ENCODE data around the gene MAST2. TPM values are rescaled to one million over a fixed set of nuclear protein-coding genes. Genes with fewer than 3 reads are reported as not detected.

The MAST2 gene
- total and polyA plus RNA-seq, 2 experiments from 2014 or later = 14.2 to 19.1 TPM

GRCh38 chr1:46057781-46058180 is 254.4 kb downstream of the MAST2 start:
- Histone ChIP-seq H3K9ac (no peak overlapping the region), H3K4me2 (ENCODE audit: unreplicated experiment) (no peak overlapping the region), H4K20me1 (ENCODE audit: insufficient read depth) (no peaks in the 10 kb centered on the region), H3K4me3 (no peak overlapping the region), H3K27ac (no peak overlapping the region), H3K36me3 (ENCODE audit: low read depth) (no peaks in the 10 kb centered on the region), H2AFZ (no peak overlapping the region), H3F3A (ENCODE audit: insufficient read depth) (no peaks in the 10 kb centered on the region), H3K27me3 (replicated peaks; ENCODE audit: insufficient read depth) (no peaks in the 10 kb centered on the region), H3K4me1 (ENCODE audit: insufficient read depth) (no peaks in the 10 kb centered on the region), H3K9me2 (ENCODE audit: insufficient read depth) (no peaks in the 10 kb centered on the region), H3K9me3 (ENCODE audit: low read depth) (no peaks in the 10 kb centered on the region), H3K79me2 (ENCODE audit: insufficient read depth) (no peaks in the 10 kb centered on the region)
- in situ Hi-C loops (cut with MboI) = no loop called here
- TF ChIP-seq EZH2phosphoT487 (IDR thresholded peaks at IDR 0.05; ENCODE audit: insufficient read depth, low read depth) (no peak), EZH2 (IDR thresholded peaks at IDR 0.05; ENCODE audit: insufficient read depth, poor library complexity, severe bottlenecking) (no peak)
- DNase-seq = no peak
- WGBS, 2 experiments (ENCODE audit: low coverage in 1 of 2, low lambda C conversion rate in 2 of 2, missing lambda C conversion rate in 2 of 2) = 72 to 73% methylated on average over 3 of the region's 3 CpGs

GRCh38 chr1:46058936-46059335 is 255.5 kb downstream of the MAST2 start:
- Histone ChIP-seq H3K4me2 (ENCODE audit: unreplicated experiment) (no peak overlapping the region), H4K20me1 (ENCODE audit: insufficient read depth) (no peaks in the 10 kb centered on the region), H2AFZ (no peak overlapping the region), H3K4me3 (no peak overlapping the region), H3K9ac (no peak overlapping the region), H3K36me3 (ENCODE audit: low read depth) (no peaks in the 10 kb centered on the region), H3K79me2 (ENCODE audit: insufficient read depth) (no peaks in the 10 kb centered on the region), H3K4me1 (ENCODE audit: insufficient read depth) (no peaks in the 10 kb centered on the region), H3K9me2 (ENCODE audit: insufficient read depth) (no peaks in the 10 kb centered on the region), H3K27ac (no peak overlapping the region), H3K27me3 (replicated peaks; ENCODE audit: insufficient read depth) (no peaks in the 10 kb centered on the region), H3F3A (ENCODE audit: insufficient read depth) (no peaks in the 10 kb centered on the region), H3K9me3 (ENCODE audit: low read depth) (no peaks in the 10 kb centered on the region)
- 74 to 78% methylated on average over 4 to 5 of the region's 5 CpGs for WGBS, 2 experiments (ENCODE audit: low coverage in 1 of 2, low lambda C conversion rate in 2 of 2, missing lambda C conversion rate in 2 of 2)
- in situ Hi-C loops (cut with MboI) = no loop called here
- TF ChIP-seq EZH2phosphoT487 (IDR thresholded peaks at IDR 0.05; ENCODE audit: insufficient read depth, low read depth) (no peak), EZH2 (IDR thresholded peaks at IDR 0.05; ENCODE audit: insufficient read depth, poor library complexity, severe bottlenecking) (no peak)
- no peak for DNase-seq

GRCh38 chr1:46061146-46061545 is 257.7 kb downstream of the MAST2 start:
- H3K36me3 ChIP-seq (ENCODE audit: low read depth) = no peaks in the 10 kb centered on the region
- no peaks in the 10 kb centered on the region for H3F3A ChIP-seq (ENCODE audit: insufficient read depth)
- no peak overlapping the region for H3K4me3 ChIP-seq
- DNase-seq = no peak
- no peak overlapping the region for H3K9ac ChIP-seq
- H3K4me2 ChIP-seq (ENCODE audit: unreplicated experiment) = no peak overlapping the region
- no peak for TF ChIP-seq EZH2phosphoT487 (IDR thresholded peaks at IDR 0.05; ENCODE audit: insufficient read depth, low read depth)
- TF ChIP-seq EZH2 (IDR thresholded peaks at IDR 0.05; ENCODE audit: insufficient read depth, poor library complexity, severe bottlenecking) = no peak
- H3K9me2 ChIP-seq (ENCODE audit: insufficient read depth) = no peaks in the 10 kb centered on the region
- no peaks in the 10 kb centered on the region for H3K4me1 ChIP-seq (ENCODE audit: insufficient read depth)
- in situ Hi-C loops (cut with MboI) = no loop called here
- H3K27me3 ChIP-seq (replicated peaks; ENCODE audit: insufficient read depth) = no peaks in the 10 kb centered on the region
- no peaks in the 10 kb centered on the region for H3K9me3 ChIP-seq (ENCODE audit: low read depth)
- H4K20me1 ChIP-seq (ENCODE audit: insufficient read depth) = no peaks in the 10 kb centered on the region
- H2AFZ ChIP-seq = no peak overlapping the region
- H3K79me2 ChIP-seq (ENCODE audit: insufficient read depth) = no peaks in the 10 kb centered on the region
- WGBS, 2 experiments (ENCODE audit: low coverage in 1 of 2, low lambda C conversion rate in 2 of 2, missing lambda C conversion rate in 2 of 2) = 64 to 67% methylated on average over 3 of the region's 3 CpGs
- no peak overlapping the region for H3K27ac ChIP-seq

GRCh38 chr1:46062651-46063319 is 259.4 kb downstream of the MAST2 start:
- no peak overlapping the region for H3K9ac ChIP-seq
- H3K4me3 ChIP-seq = no peak overlapping the region
- 89 to 91% methylated on average over 4 of the region's 4 CpGs for WGBS, 2 experiments (ENCODE audit: low coverage in 1 of 2, low lambda C conversion rate in 2 of 2, missing lambda C conversion rate in 2 of 2)
- H3K9me2 ChIP-seq (ENCODE audit: insufficient read depth) = no peaks in the 10 kb centered on the region
- peak overlapping the region; percentile 7; the same call in 1 of the 2 replicates for H2AFZ ChIP-seq
- no peaks in the 10 kb centered on the region for H3K4me1 ChIP-seq (ENCODE audit: insufficient read depth)
- DNase-seq = peak; percentile 10
- H3K27me3 ChIP-seq (replicated peaks; ENCODE audit: insufficient read depth) = no peaks in the 10 kb centered on the region
- in situ Hi-C loops (cut with MboI) = no loop called here
- H3K4me2 ChIP-seq (ENCODE audit: unreplicated experiment) = no peak overlapping the region
- no peak overlapping the region for H3K27ac ChIP-seq
- H3K36me3 ChIP-seq (ENCODE audit: low read depth) = no peaks in the 10 kb centered on the region
- H3K9me3 ChIP-seq (ENCODE audit: low read depth) = no peaks in the 10 kb centered on the region
- H3K79me2 ChIP-seq (ENCODE audit: insufficient read depth) = no peaks in the 10 kb centered on the region
- no peak for TF ChIP-seq EZH2phosphoT487 (IDR thresholded peaks at IDR 0.05; ENCODE audit: insufficient read depth, low read depth)
- TF ChIP-seq EZH2 (IDR thresholded peaks at IDR 0.05; ENCODE audit: insufficient read depth, poor library complexity, severe bottlenecking) = no peak
- H4K20me1 ChIP-seq (ENCODE audit: insufficient read depth) = no peaks in the 10 kb centered on the region
- no peaks in the 10 kb centered on the region for H3F3A ChIP-seq (ENCODE audit: insufficient read depth)

Data from GM23248 (cell line).